Astrocyte of the hippocampus (primary cell): Measurements from ENCODE around the gene LHX4.
"Not testable (repeated sequence)": the region's sequence is repeated elsewhere in the genome, so short reads cannot be mapped to it uniquely, and the experiment has no call there.

Source experiments
- DNase-seq: peaks from one replicate; pipeline ENCODE4 v3.0.0; 2011; ENCODE audit warnings: low read depth, low spot score

Gene LHX4

DNA sequence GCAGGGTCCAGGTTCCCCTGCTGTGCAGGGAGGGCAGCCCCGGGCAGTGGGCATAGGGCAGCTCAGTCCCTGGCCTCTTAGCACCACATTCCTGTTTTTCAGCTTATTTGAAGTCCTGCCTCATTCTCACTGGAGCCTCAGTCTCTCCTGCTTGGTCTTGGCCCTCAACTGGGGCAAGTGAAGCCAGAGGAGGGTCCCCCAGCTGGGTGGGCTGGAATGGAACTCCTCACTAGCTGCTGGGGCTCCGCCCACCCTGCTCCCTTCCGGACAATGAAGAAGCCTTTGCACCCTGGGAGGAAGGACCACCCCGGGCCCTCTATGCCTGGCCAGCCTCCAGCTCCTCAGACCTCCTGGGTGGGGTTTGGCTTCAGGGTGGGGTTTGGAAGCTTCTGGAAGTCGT lies 32.8 kb upstream of the LHX4 start:
- DNase-seq, result no peak

DNA sequence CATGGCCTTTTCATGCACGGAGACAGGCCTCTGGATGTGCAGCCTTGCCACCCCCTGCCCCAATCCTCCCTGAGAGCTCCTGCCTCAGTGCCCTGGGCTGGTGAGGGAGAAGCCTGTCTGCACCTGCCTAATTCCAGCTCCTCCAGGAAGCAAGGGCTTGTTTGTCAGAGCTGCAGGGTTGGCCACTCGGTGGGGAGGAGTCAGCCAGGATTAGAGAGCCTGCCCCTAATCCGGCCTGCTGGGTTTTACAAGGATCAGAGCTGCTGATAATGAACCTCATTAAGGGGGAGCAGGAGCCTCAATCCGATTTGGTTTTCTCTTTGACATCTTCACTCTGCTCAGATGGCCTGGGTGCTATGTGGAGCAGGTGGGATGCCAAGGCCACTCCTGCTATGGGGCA lies 31.9 kb upstream of the LHX4 start:
- DNase-seq, result no peak

DNA sequence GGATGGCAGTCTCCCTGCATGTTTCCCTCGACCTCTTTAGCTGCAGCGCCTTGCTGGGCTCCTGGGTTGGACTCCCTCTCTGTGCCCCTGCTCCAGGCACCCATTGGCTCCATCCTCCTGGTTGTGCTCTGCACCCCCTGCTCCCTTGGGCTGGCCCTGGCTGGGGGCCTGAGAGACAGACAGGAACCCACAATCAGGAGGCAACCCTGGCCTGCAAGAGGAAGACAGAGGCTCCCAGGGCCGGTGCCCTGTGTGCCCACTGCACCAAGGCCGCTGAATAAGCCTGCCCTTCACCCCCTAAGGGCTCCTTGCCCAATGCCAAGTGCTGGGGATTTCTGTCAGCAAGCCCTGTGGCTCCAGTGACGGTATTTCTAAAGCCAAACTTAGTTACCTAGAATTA lies 31.5 kb upstream of the LHX4 start:
- DNase-seq, result no peak

DNA sequence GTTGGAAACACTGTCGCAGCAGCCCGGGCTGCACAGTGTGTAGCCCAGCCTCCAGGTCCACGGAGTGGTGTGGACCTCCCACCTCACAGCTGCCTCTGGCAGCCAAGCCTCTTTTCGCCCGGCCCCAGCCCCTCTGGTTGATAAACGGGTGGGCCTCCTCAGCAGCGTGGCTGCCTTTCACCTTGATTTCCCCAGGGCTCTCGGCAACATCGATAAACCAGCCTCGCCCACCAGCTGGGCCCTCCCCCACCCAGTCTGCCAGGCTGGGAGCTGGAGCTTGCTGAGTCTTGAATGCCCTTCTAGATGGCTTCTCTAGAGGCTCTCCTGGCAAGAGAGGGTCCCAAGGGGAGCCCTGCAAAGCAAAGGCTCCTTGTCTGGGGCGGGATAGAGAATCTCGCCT lies 31.0 kb upstream of the LHX4 start:
- no peak for DNase-seq

GRCh38 chr1:180201451-180202200 lies 28.4 kb upstream of the LHX4 start:
- DNase-seq, result no peak

DNA sequence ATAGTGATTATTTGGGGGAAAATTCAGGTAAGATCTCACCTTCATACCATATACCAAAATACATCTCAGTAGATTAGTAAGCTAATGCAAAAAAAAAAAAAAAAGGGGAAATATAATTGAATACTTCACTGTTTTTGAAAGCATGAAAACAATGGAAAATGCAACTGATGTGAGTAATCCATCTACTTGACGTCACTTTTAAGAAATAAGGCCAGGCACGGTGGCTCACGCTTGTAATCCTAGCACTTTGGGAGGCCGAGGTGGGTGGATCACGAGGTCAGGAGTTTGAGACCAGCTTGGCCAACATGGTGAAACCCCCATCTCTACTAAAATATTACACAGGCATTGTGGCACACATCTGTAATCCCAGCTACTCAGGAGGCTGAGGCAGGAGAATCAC lies 27.5 kb upstream of the LHX4 start:
- not testable (repeated sequence) for DNase-seq

DNA sequence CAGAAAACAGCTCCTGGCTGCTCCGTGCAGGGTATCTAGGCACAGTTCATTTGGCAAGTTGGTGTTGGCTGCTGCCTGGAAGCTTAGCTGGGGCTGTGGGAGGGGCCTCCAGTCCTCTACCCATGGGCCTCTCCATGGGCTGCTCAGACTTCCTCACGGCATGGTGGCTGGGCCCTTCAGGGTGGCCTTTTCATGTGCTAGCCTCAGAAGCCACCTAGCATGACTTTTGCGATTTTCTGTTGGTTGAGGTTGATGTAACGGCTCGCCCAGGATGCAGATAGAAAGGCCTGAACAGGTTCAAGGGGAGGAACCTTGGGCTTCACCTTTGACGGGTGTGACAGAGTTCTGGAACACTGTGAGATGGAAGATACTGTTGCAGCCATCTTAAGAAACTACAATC lies 25.8 kb upstream of the LHX4 start:
- DNase-seq, result no peak

- no peak for DNase-seq
Observed at GRCh38 chr1:180206581-180206980, 23.5 kb upstream of the LHX4 start.

- DNase-seq, result no peak
Observed at GRCh38 chr1:180208264-180208663, 21.8 kb upstream of the LHX4 start.

DNA sequence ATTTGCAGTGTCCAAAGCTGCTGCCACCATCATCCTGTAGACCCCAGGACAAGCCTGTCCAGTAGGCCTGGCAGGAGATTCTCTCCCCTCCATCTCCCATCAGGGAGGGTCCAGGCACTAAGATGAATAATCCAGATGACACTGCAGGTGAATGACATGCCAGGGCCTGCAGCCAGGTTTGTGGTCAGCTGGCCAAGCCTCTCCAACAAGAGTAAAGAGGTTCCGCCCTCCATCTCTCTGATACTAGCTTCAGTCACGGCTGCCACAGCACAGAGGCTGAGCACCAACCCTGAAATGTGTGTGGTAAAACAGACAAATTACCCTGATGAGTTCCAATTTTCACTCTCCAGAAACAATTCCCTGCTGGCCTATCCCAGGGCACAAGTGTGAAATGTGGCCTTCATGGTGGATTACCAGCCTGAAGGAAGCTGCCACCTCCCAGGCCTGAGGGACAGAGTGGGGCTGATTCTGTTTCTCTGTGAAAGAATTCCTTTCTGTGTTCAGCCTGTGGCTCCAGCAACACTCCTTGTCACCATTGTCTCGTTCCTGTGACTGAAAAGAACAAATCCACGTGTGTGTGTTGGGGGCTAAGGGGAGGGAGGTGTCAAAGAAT lies 19.9 kb upstream of the LHX4 start:
- peak; percentile 24 for DNase-seq

- no peak for DNase-seq
Observed at GRCh38 chr1:180211156-180211859, 18.8 kb upstream of the LHX4 start.

- no peak for DNase-seq
Observed at GRCh38 chr1:180211860-180212229, 18.2 kb upstream of the LHX4 start.

- no peak for DNase-seq
Observed at GRCh38 chr1:180213401-180214170, 16.5 kb upstream of the LHX4 start.

DNA sequence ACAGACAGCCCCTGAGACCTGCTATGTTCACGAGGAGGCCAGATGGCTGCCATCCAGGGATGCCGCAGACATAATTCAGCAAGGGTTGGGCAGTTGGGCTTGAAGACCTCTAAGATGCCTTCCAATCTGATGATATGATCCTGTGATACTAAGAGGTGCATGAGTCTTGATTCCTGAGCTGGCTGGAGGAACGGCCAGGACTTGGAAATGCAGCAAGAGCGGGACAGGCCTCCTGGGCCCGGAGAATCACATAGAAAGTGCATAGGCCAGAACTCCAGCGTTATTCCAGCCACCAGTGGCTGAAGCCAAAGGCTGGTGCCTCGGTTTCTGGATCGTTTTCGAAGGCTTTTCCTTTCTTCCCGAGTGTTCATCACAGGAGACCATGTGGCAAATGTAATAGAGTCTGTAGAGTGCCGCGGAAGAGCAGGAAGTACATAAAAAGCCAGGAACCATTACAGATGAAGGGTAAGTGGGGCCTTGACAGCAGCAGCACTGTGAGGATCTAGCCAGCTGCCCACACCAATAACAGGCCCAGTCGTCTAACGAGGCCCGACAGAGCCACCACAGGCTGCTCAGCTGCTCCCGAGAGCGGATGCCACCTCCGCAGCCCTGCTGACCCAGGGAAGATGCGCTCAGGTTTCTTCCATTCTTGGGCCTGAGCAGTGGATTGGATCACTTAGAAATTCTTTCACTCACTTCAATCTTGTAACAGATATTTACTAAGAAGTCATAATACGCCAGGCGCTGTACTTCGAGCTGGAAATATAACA lies 14.0 kb upstream of the LHX4 start:
- no peak for DNase-seq

DNA sequence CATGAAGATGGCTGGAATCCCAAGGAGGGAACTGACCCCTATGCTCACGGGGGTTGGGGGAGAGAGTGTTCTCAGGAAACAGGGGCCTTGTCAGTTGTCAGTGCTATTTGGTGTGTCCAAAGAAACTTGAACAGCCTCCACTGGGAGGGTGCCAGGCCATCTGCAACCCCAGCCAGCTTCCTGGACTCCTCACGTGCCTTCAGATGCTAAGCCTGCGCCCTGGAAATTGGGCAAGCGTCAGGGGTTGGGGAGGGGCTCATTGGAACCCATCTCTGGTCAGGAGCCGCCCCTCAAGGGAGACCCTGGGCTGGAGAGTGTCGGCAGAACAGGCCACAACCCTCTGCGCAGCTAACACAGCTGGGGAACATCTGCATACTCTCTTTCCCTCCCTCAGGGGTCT lies 13.1 kb upstream of the LHX4 start:
- DNase-seq, result no peak

GRCh38 chr1:180218806-180219765 lies 11.0 kb upstream of the LHX4 start:
- DNase-seq, result no peak

- DNase-seq, result no peak
Observed at GRCh38 chr1:180219776-180220175, 10.3 kb upstream of the LHX4 start.

GRCh38 chr1:180221462-180221861 lies 8.6 kb upstream of the LHX4 start:
- DNase-seq, result no peak

- DNase-seq, result no peak
Observed at GRCh38 chr1:180224902-180225301, 5.2 kb upstream of the LHX4 start.

DNA sequence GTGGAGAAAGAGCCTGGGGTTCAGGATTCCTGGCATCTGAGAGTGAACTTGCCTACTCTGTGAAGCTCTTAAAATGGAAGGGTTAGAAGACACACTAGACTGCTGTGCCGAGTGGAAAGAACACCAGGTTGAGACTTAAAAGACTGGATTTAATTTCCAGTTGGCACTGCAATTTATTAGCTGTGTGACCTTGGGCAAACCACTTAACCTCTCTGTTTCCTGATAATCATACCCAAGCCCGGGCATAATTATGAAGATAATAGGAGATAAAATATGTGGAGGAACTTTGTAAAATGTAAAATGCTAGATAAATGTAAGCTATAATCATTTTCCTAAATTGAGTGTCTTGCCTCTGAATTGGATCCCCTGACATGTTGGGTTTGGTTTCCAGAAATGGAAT lies 4.7 kb upstream of the LHX4 start:
- no peak for DNase-seq
